ENCODE results near the gene COBLL1.

Gene COBLL1

DNA sequence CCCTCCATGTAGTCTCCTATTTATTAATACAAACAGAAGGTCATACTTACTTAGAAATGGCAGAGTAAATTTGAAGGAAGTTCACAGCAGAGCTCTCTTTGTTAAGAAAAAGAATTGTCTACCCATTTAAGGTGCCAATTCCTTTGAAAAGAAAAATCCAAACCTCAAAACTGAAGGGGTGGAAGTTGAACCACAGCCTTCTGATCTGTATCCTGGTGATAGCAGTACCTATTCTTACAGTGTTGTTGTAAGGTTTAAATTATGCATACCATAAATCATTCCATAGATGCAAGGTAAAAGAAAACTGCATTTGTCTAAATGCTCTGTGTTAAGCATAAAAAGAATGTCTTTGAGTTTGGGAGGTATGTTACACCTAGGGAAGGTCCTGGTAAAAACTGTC lies 47.6 kb downstream of the COBLL1 start:
- in situ Hi-C loops (cut with HindIII; ENCODE audit: low sequenced_read_pairs), result no loop called here

DNA sequence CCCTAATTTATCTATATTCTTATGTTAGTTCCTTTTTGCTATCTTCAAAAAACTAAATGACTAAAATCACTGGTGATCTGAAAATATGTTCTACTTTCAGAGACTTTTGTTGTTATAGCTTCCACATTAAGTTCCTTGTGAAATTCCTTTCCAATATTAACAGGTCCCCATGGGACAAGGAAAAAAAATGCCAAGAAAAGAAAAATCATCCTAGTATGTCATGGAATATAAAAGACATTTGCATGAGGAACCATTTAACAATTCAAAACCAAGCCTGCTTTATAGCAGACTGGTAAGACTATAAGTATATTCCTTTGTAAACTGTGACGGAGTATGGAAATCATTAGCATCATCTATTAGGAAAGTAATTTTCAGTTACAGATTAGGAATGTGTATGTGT lies 48.1 kb downstream of the COBLL1 start:
- in situ Hi-C loops (cut with HindIII; ENCODE audit: low sequenced_read_pairs), result no loop called here

DNA sequence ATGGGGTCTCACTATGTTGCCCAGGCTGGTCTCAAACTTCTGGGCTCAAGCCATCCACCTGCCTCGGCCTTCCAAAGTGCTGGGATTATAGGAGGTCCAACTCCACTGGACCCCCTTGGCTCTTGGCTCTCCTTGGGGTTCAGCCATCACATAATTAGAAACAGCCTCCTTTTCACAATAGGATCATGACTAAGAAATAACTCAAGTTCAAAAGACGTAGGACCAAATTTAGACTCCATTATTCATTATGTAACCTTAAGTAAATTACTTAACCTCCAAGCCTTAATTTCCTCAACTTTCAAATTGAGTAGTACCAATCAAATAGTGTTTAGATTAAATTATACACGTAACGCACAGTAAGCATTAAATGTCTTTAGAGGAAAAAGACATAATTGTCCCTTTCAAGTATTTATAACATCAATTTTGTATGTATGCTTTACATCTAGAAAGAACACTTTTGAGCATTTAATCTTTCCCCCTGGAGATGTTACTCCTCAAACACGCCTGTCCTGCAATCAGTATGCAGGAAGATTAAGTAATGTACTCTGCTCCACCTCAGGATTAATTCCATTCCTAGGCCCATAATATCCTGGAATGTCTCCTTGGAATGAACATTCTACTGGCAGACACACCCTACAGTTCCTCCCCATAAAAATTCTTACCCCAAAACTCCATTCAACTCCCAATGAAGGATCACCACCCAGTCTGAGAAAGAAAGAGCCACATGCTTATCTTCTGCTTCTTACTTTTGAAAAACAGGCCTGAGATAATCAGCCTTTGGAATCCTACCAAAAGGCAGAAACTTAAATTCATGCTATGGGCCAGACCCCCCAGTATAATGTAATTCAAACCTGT lies 49.1 kb downstream of the COBLL1 start:
- in situ Hi-C loops (cut with HindIII; ENCODE audit: low sequenced_read_pairs), result no loop called here

DNA sequence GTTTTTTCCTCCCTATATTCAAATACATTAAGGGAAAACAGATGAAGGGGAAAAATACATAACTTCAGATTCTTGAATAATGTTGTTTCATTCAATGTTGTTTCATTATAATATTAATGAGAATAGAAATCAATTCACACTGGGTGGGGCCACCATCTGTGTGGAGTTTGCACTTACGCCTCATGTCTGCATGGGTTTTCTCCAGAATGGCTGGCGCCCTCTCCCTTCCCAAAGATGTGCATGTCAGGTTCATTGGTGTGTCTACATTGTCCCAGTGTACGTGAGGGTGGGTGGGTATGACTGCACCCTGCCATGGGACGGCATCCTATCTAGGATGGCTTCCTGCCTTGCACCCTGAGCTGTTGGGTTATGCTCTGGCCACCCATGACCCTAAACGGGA lies 51.7 kb downstream of the COBLL1 start:
- in situ Hi-C loops (cut with HindIII; ENCODE audit: low sequenced_read_pairs), result no loop called here

DNA sequence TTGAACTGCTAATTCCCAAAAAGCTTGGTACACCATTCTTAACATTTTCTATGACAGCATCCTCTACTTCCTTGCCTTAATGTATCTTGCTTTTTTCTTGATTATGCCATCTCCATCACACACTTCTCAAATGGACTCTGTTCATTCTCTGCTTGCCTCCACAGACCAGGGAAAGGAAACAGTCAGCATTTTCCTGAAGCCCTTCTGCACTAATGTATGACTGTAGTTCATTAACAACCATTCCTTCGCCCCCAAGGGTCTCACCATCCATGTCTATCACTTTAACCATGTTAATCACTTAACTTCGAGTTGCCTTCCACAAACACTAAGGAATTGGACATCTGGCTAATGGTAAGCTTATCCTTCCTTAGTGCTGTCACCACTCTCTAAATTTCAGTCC lies 54.8 kb downstream of the COBLL1 start:
- in situ Hi-C loops (cut with HindIII; ENCODE audit: low sequenced_read_pairs), result no loop called here

DNA sequence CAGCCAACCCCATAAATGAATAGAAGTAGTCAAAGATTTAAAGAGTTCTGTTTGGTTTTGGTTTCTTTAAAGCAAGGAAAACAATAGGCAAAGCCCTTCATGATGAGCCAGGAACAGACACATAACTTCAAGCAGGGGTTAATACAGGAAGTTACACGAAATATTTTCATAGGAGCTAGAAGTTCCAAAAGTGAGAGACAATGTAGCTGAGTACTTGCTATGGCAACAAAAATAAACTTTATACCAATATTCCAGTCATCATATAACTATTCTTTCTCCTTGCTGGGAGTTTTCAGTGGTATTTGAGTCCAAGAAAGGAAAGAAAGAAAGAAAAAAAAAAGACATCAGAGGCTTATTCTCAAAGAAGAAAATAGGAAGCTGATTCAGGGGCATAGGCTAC lies 56.2 kb downstream of the COBLL1 start:
- in situ Hi-C loops (cut with HindIII; ENCODE audit: low sequenced_read_pairs), result no loop called here

DNA sequence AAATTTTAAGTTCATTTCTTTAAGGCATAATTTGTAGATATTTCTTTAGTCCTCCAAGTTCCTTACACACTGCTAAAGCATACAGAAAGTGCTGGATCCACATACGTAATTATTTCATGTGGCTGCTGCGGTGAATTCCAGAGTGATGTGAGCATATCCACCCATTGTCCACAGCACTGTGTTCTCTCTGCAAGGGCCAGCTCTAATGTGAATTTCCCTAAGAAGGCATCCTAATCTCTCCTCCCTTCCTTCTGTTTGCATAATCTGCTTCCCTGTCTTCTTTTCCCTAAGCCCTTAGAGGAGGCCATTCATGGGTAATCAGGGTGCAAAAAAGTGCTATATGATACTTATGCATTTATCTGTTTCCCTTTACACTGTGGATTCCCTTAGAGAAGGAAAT lies 57.2 kb downstream of the COBLL1 start:
- in situ Hi-C loops (cut with HindIII; ENCODE audit: low sequenced_read_pairs), result no loop called here

DNA sequence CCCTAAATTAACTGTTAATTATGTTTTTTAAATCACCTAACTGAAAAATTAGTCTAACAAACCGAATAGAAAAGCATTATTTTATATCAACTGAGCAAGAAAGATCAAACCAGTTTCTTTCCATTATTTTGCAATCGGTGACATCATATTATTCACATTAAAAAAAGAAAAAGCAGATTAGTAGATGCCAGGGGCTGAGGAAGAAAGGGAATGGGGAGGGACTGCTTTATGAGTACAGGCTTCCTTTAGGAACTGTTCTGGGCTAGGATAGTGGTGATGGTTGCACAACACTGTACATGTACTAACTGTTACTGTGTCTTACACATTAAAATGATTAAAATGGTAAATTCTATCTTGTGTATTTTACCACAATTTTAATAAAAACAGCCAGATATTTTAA lies 59.3 kb downstream of the COBLL1 start:
- in situ Hi-C loops (cut with HindIII; ENCODE audit: low sequenced_read_pairs), result no loop called here

DNA sequence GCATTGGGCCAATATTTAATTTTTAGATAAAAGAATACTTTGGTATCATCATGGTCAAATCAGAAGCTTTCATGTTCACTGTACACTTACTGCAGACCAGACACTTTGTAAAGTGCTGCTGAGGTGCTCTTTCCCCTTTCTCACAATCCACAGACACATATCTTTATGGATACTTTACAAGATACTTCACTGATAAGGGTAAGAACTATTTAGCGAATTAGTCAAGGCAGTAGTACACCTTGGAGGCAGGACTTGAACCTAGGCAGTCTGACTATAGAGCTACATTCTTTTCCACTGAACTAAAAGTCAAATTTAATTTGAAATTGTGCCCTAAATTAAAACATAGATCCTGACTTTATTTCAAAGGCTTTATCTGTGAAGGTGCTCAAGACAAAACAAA lies 60.2 kb downstream of the COBLL1 start:
- in situ Hi-C loops (cut with HindIII; ENCODE audit: low sequenced_read_pairs), result no loop called here

DNA sequence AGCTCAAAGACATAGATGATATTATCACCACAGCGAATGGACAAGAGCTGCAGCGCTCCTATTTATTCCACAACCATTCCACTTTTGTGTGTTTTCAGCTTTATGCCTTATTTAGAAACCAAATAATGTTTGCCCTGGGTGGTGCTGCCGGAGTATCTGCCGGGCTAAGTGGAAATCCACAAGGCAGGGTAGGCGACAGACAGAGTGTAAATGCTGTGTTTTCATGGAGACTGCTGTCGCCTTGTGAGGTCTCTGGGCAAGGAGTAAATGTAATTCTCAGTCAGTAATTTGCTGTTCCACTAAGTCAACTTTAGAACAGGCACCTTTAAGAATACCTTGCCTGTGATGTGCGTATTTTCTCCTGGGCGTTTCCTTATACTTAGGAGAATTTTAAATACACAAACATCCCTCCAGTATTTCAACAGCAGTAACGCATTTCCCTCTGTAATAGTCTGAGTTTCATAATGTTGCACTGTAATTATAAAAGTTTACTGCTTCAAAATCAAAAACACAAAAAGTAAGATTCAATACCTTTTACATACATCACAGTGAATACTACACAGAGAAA lies 60.9 kb downstream of the COBLL1 start:
- in situ Hi-C loops (cut with HindIII; ENCODE audit: low sequenced_read_pairs), result no loop called here

DNA sequence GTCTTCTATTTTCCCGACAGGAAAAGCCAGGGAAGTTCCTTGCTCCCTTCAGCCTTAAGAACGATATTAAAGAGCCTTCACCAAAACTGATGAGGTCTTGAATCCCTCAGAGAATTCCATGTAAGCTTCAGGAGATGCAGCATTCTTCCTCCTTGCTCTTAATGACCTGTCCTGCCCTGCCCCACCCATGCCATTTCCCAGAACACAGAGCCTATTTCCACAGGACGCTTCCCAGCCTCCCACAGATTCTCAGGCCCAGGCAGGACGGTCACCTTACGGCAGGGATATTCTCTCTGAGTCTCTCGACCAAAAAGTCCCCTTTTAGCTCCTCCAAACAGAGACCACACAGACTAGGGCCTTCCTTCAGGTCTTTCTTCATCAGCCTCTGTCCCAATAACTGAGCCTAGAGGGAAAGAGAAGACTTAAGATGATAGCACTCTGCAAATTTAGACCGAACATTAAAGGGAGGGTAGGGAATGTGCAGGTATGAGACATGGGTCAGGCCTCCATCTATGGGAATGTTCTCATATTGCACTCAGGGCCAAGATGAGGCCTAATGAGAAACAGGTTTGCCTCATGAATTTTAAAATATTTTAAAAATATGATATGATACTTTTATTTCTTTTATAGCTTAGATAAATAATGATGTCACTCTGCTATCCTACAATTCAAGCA lies 62.1 kb downstream of the COBLL1 start:
- in situ Hi-C loops (cut with HindIII; ENCODE audit: low sequenced_read_pairs), result loop anchor here (5.0 kb wide), 1 partner anchor 33 kb away; no protein-coding TSS in a partner anchor

DNA sequence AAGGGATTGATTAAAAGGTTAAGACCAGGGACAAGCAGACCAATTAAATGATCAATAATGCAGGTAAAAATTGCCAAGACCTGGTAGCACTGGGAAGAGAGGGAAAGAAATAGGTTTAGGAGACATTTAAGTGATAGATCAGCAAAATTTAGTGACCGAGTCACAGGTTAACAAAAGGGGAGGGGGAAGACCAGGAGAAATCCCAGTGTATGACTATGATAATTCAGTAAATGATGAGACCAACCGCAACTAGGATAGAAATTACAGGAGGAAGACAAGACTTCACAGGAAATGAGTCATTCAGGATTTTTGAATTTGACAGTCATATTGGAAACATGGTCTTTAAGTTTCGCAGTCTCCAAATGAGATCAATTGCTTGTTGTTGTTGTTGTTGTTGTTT lies 62.9 kb downstream of the COBLL1 start:
- in situ Hi-C loops (cut with HindIII; ENCODE audit: low sequenced_read_pairs), result loop anchor here (5.0 kb wide), 1 partner anchor 34 kb away; no protein-coding TSS in a partner anchor

DNA sequence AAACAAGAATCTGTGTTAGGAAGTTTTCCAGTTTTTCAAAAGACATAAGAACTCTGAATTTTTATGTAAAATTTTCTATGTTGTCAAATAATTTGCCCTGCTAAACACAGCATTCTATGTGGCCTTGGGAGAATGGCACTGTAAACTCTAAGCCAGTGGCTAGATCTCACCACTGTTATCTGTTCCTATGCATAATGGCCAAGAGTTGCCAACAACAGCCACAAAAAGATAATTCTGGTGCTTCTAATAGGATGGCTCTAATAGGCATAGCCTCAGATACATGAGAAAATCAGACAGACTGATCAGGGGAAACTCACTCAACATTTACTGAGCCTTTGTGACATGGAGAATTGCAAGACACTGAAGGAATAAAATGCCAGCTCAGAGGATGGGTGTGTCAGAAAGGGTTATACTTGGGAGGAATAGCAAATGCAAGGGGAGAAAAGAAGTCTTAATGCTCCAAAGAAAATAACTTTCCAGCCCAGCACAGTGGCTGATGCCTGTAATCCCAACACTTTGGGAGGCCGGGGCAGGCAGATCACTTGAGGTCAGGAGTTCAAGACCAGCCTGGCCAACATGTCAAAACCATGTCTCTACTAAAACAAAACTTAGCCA lies 63.7 kb downstream of the COBLL1 start:
- in situ Hi-C loops (cut with HindIII; ENCODE audit: low sequenced_read_pairs), result loop anchor here (5.0 kb wide), 1 partner anchor 34 kb away; no protein-coding TSS in a partner anchor

DNA sequence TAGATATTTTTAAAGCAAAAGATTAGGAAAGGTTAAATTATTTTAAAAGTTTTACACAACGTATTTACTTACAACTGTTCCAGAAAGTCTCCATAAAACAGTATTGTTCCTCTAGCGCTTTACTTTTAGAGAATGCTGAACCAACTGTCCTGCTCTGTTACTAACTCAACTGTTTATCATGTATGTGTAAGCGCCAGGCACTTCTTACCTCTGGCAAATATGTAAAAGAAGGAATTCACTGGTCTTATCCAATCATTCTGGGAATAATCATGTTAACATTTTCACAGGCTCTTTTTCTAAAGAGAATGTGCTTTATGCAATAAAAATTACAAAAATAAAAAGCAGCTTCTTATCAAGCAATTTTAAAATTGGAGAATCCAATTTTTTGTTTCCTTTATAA lies 68.0 kb downstream of the COBLL1 start:
- in situ Hi-C loops (cut with HindIII; ENCODE audit: low sequenced_read_pairs), result no loop called here

DNA sequence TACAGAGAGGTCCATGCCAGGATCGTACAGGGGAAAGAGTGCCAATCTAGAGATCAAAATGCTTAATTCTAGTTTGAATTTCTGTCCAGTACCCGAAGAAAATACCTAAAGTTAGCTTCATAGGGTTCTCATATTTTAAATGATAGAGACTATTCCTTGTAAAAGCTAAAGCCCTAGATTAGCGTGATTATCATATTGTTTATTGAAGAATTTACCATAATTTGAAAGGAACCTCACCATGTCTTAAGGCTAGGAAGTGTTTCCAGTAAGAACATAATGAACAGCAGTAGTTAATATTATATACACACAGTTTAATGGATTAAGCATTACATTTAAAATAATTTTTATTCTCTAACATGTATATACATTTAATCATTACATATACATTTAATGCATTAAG lies 68.5 kb downstream of the COBLL1 start:
- in situ Hi-C loops (cut with HindIII; ENCODE audit: low sequenced_read_pairs), result no loop called here

DNA sequence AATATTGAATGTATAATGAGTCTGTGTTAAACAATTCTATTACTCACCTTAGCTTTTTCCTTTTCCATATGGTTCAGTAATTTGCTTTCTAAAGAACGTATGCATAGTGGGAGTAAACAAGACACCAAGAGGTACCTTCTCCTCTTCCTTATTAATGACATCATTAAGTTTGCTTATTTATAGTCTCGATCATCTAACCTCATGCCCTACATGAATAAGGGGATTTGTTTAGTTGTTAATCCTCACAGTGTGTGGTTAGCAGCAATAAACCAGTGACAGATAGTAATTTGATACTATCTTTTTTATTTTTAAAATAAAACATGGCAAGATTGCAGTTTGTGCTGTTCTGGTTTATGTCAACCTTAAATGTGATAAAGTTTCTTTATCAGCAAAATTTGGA lies 69.7 kb downstream of the COBLL1 start:
- in situ Hi-C loops (cut with HindIII; ENCODE audit: low sequenced_read_pairs), result no loop called here

DNA sequence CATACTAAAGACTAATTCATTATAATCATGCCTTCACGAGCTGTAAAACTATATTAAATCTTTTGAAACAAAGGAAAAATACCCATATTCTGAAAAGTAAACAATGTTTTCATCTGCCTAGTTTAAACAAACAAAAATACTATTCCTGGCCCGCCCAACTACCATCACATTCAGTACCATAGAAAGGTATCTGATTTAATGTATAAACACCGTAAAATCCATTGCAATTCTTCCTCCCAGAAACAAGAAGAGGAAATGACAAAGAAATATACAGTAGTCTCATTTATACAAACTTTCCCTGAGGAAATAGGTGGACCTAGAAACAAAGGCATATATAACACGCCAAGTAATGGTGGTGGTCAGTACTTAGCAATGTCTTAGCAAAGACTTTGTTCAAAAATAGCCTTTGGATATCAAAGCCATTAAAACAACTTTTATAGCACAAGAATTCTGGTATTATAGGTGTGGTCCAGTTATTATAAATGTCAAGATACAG lies 71.2 kb downstream of the COBLL1 start:
- in situ Hi-C loops (cut with HindIII; ENCODE audit: low sequenced_read_pairs), result no loop called here

DNA sequence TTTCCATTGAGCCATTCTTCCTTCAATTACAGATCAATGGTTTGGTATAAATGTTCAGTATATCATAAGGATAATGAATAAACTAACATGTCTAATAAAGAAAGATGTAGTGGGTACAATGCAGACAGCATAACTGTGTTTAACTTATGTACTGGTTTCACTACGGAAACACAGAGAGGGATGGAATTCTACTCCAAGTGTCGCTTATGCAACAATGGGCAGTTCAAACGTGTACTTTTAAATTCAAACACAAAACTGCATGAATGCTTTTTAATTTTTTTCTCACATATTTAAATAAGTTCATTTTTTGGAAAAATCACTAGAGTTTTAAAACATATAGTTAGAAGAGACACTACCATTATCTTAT lies 74.7 kb downstream of the COBLL1 start:
- in situ Hi-C loops (cut with HindIII; ENCODE audit: low sequenced_read_pairs), result no loop called here

DNA sequence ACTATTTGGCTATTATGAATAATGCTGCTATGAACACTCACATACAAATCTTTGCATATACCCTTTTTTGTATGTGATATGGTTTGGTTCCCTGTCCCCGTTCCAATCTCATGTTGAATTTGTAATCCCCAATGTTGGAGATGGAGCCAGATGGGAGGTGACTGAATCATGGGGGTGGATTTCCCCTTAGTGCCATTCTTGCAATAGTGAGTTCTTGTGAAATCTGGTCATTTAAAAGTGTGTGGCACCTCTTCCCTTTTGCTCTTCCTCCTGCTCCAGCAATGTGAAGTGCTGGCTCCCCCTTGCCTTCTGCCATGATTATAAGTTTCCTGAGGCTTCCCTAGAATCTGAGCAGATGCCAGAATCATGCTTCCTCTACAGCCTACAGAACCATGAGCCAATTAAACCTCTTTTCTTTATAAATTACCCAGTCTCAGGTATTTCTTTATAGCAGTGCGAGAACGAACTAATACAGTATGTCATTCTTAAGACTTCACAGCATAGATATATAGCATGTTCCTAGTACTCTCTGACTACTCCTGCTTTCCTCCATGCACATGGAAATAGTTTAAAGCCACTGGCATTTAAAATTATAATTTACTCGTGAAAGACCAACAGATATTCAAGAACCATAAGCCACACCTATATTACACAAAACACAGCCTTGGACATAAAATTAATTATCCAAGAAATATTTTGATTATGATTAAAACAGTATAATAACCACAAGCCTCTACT lies 75.2 kb downstream of the COBLL1 start:
- in situ Hi-C loops (cut with HindIII; ENCODE audit: low sequenced_read_pairs), result no loop called here

DNA sequence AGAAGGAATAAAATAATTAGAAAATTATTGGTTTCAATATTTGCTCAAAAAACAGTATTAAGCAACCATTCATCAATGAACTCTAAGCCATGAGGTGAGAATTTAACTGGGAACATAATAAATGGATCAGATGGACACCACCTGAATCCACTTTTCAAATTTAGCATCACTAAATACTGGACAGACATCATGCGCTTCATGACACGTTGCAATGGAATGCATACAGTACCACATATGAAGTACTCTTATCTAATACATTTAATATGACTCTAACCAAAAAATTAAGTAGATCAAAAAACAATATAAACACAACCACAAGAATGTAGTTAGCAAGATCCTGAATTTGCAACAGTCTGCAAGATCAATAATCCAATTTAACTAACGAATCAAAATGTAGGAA lies 76.6 kb downstream of the COBLL1 start:
- in situ Hi-C loops (cut with HindIII; ENCODE audit: low sequenced_read_pairs), result no loop called here

DNA sequence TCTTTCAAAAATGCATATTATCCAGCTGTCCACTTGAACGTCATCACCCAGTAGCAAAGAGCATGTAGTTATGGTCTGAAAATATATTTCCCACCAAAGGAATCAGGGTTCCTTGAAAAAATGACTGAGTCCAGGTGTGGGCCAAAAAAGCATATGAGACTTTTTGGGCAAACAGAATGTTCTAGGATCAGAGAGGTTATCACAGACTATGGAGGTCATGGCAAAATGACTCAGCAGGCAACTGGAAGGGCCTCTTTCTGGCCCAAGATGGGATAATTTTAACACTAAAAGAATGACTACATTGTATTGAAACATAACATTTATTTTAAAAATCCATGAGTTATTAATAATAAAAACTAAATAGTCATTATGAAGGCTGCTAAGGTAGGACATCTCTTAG lies 77.1 kb downstream of the COBLL1 start:
- in situ Hi-C loops (cut with HindIII; ENCODE audit: low sequenced_read_pairs), result no loop called here

All from endothelial cell of hepatic sinusoid (primary cell).